WERI-Rb-1 (cell line): ENCODE data around the gene C19orf47.

Experiments
- DNase-seq: peaks from one replicate; pipeline ENCODE4 v3.0.0-alpha.2; 2020
- H3K27ac ChIP-seq: fragments of 250-450 bp; sonication (Bioruptor Pico); 2 replicates; pipeline ENCODE4 v1.5.1; 2020; ENCODE audit warnings: mild to moderate bottlenecking, moderate library complexity
- H3K27me3 ChIP-seq: fragments of 250-450 bp; sonication (Bioruptor Pico); 2 replicates; pipeline ENCODE4 v1.5.1; 2021; ENCODE audit warnings: mild to moderate bottlenecking, low read depth, moderate library complexity; ENCODE audit not compliant: insufficient read depth, severe bottlenecking
- H3K36me3 ChIP-seq: fragments of 250-450 bp; sonication (Bioruptor Pico); 2 replicates; pipeline ENCODE4 v1.5.1; 2020; ENCODE audit warnings: mild to moderate bottlenecking, moderate library complexity
- H3K4me3 ChIP-seq: 2 replicates; pipeline ENCODE4 v1.5.1; 2011; ENCODE audit warnings: low read depth, mild to moderate bottlenecking, control low read depth, low read length
- H3K9me3 ChIP-seq: fragments of 250-450 bp; sonication (Bioruptor Pico); 2 replicates; pipeline ENCODE4 v1.5.1; 2021; ENCODE audit warnings: mild to moderate bottlenecking, moderate library complexity; ENCODE audit not compliant: severe bottlenecking
- CTCF ChIP-seq: IDR thresholded peaks from 2 replicates; pipeline ENCODE4 v1.5.1; 2011; ENCODE audit warnings: low read depth, mild to moderate bottlenecking, control low read depth, inconsistent platforms, low read length

Gene C19orf47

GRCh38 chr19:40355975-40356680 is 7.9 kb upstream of the C19orf47 start:
- H3K27me3 ChIP-seq, result no peaks in the 10 kb centered on the region
- no peak overlapping the region for H3K4me3 ChIP-seq
- H3K36me3 ChIP-seq, result no peaks in the 10 kb centered on the region; the same call in 1 of the 2 replicates
- H3K27ac ChIP-seq, result no peak overlapping the region
- TF ChIP-seq CTCF, result no peak
- no peaks in the 10 kb centered on the region for H3K9me3 ChIP-seq
- DNase-seq, result no peak

- H3K27ac ChIP-seq, result peak overlapping the region; percentile 65
- no peak for TF ChIP-seq CTCF
- H3K9me3 ChIP-seq, result no peaks in the 10 kb centered on the region
- H3K27me3 ChIP-seq, result no peaks in the 10 kb centered on the region
- no peak for DNase-seq
- H3K36me3 ChIP-seq, result peaks cover 12% of the 10 kb centered on the region
- peak overlapping the region; percentile 76 for H3K4me3 ChIP-seq
These were observed 837 bp upstream of the C19orf47 start for GRCh38 chr19:40348961-40349507.

GRCh38 chr19:40344422-40344821 is 3.8 kb downstream of the C19orf47 start:
- no peaks in the 10 kb centered on the region for H3K27me3 ChIP-seq
- peaks cover 19% of the 10 kb centered on the region for H3K36me3 ChIP-seq
- no peak overlapping the region for H3K27ac ChIP-seq
- no peak for TF ChIP-seq CTCF
- no peaks in the 10 kb centered on the region for H3K9me3 ChIP-seq
- H3K4me3 ChIP-seq, result no peak overlapping the region
- no peak for DNase-seq

GRCh38 chr19:40342644-40343311 is 5.4 kb downstream of the C19orf47 start:
- no peak for DNase-seq
- H3K36me3 ChIP-seq, result peaks cover 29% of the 10 kb centered on the region
- no peak overlapping the region for H3K27ac ChIP-seq
- H3K27me3 ChIP-seq, result no peaks in the 10 kb centered on the region
- no peak for TF ChIP-seq CTCF
- no peak overlapping the region for H3K4me3 ChIP-seq
- no peaks in the 10 kb centered on the region for H3K9me3 ChIP-seq

GRCh38 chr19:40341601-40342482 is 6.4 kb downstream of the C19orf47 start:
- no peak for TF ChIP-seq CTCF
- no peak overlapping the region for H3K27ac ChIP-seq
- no peaks in the 10 kb centered on the region for H3K27me3 ChIP-seq
- H3K4me3 ChIP-seq, result no peak overlapping the region
- peaks cover 26% of the 10 kb centered on the region for H3K36me3 ChIP-seq
- H3K9me3 ChIP-seq, result no peaks in the 10 kb centered on the region
- no peak for DNase-seq
